Stimulated activated CD8-positive, alpha-beta memory T cell treated with anti-CD3 and anti-CD28 coated beads, Interleukin-7, amount 100 ng/mL, for 24 hours (primary cell): Measurements from ENCODE around the gene CDH16.
"Not testable (repeated sequence)": the region's sequence is repeated elsewhere in the genome, so short reads cannot be mapped to it uniquely, and the experiment has no call there.

Source experiments
- DNase-seq: peaks from one replicate; pipeline ENCODE4 v3.0.0-alpha.2; 2020; ENCODE audit warnings: low read depth

CDH16 gene

DNA sequence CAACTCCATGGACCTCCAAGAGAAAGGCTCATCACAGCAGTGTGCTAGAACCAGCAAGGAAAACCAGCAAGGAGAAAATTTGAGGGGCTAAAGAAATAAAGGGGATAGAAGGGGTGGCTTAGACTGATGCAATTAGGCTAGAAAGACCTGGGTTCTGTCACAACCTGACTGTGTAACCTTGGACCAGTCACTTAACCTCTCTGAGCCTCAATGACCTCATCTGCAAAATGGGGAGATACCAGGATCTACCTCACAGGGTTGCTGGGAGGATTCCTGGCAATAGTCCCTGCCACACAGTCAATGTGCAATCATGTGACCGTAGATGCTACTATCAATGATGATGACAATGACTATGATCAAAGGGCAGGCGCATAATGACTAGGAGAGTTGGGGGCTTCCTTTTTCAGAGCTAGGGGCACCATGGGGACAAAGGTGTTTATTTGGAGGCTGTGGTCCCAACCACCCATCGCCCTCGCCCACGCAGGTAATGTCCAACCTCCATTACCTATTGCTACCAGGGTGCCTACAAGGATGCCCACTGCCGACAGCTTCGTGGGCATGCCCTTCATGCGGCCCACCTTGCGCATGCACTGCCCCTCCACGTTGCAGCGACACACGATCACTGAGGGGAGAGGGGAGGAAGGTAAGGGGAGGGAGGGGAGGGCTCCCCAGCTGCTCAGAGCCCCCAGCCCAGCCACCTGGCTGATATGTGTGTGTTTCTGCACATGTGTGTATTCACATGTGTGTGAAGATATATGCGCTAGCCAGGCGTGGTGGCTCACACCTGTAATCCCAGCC lies 9.7 kb downstream of the CDH16 start:
- no peak for DNase-seq

DNA sequence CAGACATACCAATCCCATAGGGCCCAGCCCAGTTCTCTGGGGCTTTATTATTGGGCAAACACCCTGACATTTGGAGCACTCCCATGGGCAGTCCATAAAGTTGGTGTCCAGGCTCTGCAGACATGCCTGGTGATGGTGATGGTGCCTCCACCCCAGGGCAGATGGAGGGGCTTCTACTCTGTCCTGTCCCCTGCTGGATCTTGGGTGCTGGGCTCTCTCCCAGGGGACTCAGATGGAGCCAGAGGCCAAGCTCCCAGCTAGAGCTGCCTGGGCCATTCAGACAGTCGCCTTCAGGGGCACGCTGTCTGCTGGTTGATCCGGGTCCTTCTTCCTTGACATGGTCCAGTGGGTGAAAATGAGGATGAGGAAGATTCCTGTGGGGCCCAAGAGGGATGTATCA lies 10.6 kb downstream of the CDH16 start:
- DNase-seq = no peak

DNA sequence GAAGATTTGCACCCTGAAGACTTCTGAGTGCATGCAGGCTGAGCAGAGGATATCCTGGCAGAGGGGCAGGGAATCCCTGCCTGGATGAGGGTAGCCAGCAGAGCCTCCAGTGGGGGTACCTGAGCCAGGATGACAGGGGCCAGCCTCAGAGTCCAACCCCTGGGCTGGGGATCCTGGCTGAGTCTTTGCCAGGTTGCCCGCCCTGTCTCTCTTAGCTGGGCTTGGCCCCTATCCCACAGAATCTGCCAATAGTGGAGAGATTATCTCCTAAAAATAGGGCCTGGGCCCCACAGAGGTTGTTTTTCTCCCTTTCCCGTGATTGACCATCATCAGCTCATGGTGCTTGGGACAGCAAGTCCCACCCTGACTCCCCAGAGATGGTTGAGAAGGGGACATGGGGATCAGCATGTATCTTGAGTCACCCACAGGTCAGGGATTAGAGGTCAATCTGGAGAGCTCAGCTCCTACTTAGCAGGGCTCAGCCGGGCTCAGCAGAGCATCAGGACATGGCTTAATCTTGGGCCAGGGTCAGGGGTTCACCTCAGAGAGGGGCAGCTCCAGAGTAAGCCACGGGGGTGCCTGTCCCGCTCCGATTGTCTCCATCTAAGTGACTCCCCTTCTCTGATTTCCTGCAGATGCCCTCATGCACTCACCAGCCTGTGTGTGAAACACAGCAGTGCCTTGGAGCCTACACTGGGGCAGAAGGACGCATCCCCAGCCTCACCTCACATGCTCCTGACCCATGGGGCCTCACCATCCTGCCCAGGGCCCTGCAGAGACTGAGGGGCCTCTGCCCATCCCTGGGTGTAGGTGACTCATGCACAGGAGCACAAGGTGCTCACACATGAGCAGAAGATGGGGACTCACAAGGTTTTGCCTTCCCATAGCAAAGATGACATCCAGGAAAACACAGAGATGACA lies 11.5 kb downstream of the CDH16 start:
- no peak for DNase-seq

DNA sequence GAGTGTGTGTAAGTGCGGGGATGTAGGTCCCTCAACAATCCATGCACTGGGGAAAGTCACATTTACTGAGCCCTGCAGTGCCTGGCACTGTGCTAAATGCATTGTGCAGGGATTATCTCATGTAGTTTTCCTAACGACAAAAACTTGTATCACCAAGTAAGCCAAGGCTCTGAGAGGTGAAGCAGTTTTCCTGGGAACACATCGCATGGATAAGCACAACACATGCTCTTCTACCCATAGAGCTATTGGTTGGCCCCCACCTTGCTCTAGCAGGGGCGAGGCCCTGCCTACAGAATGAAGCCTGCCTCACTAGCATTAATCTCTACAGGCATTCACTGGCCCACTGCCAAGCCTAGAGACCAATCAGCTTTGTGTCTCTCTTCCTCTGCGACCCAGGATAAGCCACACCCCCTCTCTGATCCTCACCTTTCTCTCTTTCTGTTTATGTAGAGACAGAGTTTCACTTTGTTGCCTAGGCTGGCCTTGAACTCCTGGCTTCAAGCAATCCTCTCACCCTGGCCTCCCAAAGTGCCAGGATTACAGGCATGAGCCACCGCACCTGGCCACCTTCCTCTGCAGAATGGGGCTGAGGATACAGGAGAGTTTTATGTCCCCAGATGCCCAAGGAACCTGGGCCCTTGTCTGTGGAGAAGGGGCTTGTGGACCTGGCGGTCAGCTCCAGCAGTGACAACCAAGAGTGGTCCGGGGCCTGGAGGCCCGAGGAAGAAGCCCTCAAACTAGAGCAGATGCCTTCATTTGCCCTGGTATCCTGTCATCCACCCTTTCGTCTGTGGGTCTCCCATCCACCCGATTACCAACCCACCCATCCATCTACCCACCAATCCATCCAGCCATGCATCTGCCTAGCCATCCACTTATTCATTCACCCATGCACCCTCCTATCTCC lies 12.8 kb downstream of the CDH16 start:
- no peak for DNase-seq

DNA sequence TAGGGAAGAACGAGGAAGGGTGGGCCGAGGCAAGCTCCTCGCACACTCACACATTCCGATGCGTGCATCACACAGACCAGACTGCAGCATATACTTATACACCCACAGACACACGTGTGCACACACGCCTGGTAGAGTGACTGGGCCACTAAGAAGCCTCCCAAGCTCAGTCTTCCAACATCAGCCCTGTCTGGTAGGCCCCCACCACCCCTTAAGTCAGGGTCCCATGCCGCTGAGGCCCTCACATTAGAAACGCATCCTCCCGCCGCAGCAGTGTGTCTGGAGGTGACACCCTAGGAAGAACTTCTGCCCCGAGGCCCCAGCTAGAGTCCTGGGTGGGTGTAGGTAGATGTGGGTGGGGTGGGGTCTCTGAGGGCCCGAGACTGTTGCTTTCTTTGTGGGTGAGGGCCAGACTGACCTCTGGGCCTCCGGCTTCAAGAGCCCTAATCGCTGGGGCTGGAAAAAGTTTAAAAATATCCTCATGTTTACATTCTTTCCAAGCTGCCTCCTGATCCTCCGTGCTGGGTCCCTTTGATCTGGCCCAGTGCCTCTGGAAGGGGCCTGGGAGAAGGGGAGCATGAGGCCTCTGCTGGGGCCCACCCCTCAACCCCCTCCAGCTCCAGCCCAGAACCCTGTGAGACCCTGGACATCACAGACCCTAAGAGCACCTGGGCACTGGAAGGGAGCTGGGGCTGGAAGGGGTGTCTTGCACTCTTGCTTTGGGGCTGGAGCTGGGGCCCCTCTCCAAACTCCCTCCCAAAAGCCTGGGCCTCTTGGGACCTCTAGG lies 13.6 kb downstream of the CDH16 start:
- DNase-seq = no peak

DNA sequence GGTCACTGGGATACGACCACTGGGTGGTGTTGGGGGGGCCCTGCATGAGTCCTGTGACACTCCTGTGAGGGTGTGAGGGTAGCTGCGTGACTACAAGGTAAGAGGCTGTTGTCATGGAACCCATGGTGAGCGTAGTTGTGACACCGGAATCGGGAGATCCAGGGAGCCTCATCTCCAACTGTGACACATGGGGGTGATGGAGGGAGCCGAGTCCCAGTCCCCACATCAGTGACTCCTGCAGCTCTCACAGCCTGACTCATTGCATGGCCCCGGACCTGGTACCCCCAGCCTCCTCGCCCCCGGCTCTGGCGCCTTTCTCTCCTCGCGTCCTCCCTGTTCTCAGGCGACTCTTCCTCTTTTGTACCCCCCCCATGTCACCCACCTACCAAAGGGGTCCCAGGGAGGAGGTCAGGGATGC lies 14.2 kb downstream of the CDH16 start:
- DNase-seq = no peak

DNA sequence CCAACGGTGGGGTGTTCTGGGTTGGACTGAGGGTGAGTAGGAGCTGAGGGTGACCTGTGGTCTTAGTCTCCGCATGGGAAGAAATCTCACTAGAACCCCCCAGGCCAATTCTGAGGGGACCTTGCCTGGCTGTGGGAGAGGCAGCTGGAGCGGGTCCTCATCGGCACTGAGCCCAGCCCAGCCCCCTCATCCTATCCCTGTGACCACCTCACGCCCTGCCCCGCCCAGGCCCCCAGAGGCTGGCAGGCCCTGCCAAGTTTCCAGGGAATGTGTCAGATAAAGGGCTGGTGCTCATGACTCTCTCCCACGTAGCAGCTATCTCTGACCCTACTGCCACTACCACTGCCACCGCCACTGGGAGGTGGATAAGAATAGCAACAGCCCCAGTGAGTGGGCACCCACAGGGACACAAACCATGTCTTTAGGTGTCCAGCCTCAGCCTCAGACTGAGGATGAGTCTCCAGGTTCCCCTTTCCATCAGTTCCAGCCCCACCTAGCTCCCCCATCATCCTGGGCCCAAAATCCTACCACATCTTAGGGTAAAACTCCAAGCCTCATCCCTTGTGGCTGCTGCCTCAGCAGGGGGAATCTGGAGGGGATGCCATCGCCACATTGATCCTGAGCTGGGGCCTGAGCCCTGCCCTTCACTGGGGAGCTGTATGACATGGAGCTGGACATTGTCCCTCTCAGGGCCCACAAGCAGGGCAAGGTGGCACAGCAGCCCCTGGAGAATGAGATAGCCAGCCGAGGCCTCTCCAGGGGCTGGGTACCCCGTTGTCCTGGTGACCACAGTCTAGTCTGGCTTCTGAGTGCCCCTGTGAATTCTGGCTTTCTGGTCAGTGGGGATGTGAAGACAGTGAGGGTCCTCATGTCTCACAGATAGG lies 14.9 kb downstream of the CDH16 start:
- no peak for DNase-seq

DNA sequence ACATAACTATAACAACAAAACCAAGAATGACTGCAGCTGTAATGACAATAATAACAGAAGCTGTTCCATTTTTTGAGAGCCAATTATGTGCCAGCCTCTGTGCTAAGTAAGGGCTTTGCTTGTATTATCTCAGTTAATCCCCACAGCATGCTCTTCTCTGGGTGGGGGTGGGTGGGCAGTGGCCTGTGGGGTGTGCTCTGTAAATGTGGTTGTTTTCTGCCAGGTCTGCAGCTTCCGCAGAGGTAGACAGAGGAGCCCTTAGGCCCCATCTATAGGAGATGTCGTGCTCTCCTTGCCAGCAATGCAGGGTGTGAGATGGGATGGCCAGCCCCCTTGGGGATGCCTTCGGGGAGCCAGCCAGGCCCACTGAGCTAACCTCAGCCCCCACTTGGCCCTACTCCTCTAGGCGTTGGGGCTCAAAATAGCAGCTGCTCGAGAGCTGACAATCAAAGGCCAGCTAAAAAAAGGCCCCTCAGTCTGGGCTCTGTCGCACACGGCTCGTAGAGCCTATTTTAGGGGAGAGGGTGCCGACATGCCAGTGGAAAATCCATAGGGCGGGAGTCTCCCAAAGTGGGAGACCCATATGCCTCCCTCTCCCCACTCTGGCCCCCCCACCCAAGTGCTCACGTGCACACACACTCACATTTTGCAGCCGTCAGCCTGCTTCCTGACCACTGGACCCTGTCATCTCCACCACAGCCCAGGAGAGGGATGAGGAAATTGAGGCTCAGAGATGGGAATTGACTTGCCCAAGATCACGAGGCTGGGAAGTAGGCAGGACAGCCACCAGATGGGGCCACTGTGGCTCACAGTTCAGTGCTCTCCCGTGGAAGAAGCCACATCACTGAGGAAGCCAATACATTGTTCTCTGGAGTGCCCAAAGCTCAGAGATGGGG lies 15.8 kb downstream of the CDH16 start:
- DNase-seq = no peak

DNA sequence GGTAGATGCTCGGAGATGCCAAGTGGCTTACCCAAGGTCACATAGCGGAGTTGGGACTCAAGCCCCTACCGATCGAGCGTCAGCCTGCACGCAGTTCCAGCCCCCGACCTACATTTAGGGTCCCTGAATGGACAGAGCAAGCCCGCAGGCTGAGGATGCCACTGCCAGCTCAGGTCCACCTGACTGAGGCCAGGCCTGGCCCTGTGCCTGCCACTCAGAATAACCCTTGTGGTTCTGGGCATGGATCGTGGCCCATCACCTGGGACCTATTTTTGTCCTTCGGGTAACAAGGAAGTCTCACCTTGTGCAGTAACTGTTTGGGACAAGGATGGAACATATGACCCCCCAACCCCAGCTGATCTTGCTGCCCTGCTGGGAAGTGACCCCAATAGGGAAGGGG lies 17.1 kb downstream of the CDH16 start:
- no peak for DNase-seq

DNA sequence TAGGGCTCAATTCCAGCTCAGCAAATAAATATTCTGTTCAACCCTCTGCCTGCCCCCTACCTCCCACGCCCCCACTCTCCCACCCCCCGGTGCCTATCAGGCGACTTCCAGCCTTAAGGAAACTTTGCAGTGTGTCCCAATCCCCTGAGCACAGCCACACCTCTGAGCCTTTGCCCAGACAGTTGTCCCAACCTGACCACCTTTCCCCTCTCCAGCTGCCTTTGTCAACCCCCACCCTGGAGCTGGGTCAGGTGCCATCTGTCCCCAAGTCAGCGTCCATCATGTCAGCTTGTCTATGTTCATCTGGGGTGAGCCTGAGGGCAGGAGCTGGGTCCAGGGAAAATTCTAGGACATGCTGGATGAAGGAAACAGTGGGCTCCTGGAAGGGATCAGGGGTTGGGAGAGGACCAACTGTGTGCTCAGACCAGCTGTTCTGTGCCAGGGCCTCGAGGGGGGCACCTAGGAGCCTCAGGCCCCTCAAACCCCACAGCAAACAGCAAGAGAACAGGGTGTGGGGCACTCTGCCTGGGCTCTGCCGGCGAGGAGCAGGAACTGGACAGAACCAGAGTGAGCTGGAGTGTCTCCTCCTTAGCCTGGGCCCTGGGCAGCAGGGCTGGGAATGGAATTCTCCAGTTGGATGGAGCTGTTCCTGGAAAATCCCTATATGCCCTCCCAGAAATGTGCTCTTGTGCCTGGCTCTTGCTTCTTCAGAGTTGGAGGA lies 17.8 kb downstream of the CDH16 start:
- DNase-seq = no peak

DNA sequence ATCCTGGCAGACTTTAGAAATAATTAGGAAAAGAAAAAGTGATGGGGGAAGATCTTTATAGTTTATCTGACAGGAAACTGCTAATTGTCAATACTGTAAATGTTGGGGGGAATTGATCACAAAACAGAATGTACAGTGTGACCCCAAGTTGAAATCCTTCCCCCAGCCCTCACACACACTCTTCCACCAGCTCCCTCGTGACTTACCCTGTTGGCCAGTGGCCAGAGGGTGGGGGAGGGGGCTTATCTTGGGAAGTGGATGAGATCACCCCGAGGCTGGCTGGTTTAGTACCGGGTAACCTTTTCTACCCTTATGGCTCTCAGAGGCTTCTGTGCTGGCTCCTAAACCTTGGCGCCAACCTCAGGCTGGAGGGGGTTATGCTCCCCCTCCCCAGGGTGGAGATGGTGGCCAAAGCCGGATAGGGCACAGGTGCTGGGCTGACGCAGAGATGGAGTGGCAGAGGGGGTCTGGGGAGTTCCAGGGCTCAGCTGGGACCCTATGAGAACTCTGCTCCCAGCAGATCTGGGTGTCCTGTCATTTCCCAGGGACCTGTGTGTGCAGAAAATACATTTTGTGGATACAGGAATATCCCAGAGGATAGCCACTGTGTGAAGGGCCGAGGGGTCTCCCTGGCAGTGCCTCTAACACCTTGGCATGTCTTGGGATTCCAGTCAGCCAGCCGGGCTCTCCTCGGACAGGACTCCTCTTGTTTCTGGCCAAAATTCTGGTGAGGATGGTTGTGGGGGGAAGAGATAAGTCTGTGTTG lies 18.6 kb downstream of the CDH16 start:
- DNase-seq = no peak

DNA sequence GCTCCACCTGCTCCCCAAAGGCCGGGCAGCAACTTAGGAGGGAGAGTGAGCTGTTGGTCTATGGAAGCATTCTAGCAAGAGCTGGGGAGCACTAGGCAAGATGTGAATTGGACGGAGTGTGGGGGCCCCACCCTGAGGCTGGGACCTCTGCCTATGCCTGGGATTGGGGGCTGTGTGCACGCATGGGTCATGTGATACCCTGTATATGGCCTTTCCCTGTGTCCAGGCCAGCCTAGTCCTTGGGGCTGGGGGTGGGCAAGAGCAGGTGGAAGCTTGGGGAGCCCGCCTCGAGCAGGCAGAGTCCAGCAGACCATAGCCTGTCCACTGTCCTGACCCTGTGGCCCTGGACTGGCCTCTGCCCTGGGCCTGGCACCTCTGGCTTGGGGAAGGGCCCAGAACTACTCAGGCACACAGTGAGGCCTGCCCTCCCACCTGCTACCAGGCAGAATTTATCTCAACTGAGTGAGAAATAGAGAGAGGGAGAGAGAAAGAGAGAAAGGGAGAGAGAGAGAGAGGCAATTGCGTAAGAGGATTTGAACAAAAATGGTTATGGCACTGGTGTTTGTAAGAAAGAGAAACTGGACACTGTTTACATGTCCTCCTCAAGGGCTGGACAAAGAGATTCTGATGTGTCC lies 19.3 kb downstream of the CDH16 start:
- DNase-seq = no peak

DNA sequence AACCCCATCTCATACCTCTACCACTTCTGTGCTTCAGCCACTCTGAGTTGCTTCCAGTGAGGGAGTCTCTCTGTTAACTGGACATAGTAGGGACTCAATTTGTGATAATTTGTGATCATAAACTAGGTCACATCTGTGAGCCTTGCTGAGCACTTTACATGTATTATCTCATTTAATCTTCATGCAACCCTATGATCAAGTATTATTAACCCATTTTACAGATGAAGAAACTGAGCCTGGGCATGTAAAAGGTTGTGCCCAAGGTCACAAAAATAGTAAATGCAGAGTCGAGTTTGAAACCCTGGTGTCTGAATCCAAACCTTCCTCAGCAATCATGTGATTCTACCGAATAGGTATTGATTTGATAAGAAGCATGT lies 19.8 kb downstream of the CDH16 start:
- DNase-seq = no peak

DNA sequence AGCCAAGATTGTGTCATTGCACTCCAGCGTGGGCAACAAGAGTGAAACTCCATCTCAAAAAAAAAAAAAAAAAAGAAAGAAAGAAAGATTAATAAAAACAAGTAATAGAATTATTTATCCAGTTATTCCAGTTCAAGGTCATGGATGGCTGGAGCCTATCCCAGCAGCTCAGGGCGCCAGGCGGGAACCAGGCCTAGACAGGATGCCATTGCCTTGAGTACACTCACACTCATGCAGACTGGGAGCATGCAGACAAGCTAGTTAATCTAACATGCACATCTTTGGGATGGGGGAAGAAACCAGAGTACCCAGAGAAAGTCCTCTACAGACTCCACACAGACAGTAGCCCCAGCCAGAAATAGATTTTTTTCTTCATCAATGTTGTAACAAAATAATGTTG lies 20.5 kb downstream of the CDH16 start:
- DNase-seq = no peak

DNA sequence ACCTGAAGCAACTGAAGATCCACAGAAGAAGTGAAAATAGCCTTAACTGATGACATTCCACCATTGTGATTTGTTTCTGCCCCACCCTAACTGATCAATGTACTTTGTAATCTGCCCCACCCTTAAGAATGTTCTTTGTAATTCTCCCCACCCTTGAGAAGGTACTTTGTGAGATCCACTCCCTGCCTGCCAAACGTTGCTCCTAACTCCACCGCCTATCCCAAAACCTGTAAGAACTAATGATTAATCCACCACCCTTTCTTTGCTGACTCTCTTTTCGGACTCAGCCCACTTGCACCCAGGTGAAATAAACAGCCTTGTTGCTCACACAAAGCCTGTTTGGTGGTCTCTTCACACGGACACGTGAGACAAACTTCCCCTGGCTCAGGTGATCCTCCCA lies 22.0 kb downstream of the CDH16 start:
- not testable (repeated sequence) for DNase-seq

DNA sequence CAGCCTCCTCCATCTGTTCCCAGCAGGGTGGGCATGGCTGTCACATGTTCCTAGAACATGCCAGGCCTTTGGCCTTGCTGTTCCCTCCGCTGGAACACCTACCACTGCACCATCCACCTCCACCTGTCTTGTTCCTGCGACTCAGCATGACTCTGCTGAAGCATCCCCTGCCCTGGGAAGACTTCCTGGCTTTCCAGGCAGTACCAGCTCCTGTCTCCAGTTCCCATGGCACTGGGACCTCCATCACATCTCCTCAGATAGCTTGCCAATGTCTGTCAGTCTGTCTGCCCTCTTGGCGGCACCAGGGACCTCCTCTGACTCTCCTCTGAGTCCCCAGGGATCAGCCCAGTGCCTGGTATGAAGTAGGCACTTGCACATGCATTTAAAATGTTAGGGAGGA lies 22.7 kb downstream of the CDH16 start:
- no peak for DNase-seq

DNA sequence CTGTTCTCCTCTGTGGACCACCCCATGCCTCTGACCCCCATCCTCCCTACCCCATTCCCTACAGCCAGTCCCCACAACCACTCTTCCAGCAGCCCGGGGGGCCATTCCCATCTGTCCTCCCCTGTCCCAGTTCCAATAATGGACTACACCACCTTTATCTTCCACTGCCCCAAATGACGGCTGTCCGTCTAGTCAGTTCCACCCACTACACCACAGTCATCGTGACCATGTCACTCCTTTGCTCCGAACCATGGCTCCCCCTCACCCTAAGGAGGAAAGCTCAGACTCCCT lies 23.1 kb downstream of the CDH16 start:
- DNase-seq = no peak
